Measurements from ENCODE around the gene C2CD3.

DNA sequence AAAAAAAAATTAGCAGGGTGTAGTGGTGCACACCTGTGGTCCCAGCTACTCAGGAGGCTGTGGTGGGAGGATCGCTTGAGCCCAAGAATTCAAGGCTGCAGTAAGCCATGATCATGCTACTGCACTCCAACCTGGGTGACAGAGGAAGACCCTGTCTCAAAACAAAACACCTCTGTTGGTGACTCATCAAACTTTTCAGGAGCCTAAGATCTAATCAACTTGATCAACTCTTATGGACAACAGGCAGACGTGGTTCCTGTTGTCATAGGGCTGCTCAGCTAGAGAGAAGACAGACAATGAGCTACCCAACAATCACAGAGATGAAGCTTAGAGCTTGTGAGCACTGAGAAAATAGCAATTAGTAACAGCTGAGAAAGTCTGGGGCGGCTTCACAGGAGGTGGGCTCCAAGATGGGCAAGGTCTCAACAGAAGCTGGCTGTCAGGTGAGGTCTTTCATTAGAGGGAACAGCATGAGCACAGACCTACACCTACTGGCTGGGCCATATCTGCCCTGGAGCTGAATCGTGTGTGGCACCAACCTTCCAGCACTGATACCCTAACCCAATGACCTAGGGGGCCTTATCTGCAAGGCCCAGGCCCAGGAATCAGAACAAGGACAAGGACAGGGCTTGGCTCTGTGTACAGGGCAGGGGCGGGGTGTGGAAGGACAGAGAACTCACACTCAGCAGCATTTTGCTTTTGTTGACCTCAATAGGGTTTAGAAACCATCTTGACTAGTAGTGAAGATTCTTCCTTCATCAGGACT lies 154.7 kb downstream of the C2CD3 start:
- TF ChIP-seq POLR2AphosphoS5 (IDR thresholded peaks at IDR 0.05; ENCODE audit: low read depth, low read length) = no peak
- no peak for TF ChIP-seq REST (IDR thresholded peaks at IDR 0.05; ENCODE audit: insufficient read depth in 1 of 2, low read depth in 2 of 2, low read length in 2 of 2)
- no peak for TF ChIP-seq SIN3A (IDR thresholded peaks at IDR 0.05; ENCODE audit: borderline replicate concordance, insufficient read depth, low read length)
